K562 treated with DMSO at 1 percent for 12 hours (cell line): ENCODE data around the gene FBXW9. TPM values are rescaled to one million over a fixed set of nuclear protein-coding genes. Genes with fewer than 3 reads are reported as not detected.

Experiments
- total RNA-seq: library from RNA; unstranded; fragments of 300-600 nt; gene quantifications from 2 replicates; pipeline ENCODE4 v1.2.3, GENCODE V29; 2022; ENCODE audit not compliant: insufficient read depth

Gene FBXW9
- 9.1 and 12.5 TPM in 2 replicates for total RNA-seq

GRCh38 chr19:12696366-12697335, at the start of gene FBXW9:
FBXW9 (minus strand) TSS chr19:12696631; CDS start chr19:12696581, 50 bp downstream.

GRCh38 chr19:12736995-12737834, 40.8 kb upstream of the FBXW9 start, which contains the start of gene GET3:
GET3 (plus strand) TSS chr19:12737497; CDS start chr19:12737506, 9 bp downstream.

GRCh38 chr19:12723641-12724426, 27.4 kb upstream of the FBXW9 start, which contains the start of gene TNPO2:
TNPO2 (minus strand) TSS chr19:12723932; CDS start chr19:12720977, 2,955 bp downstream.

GRCh38 chr19:12687496-12688196, 8.8 kb downstream of the FBXW9 start, which contains the start of gene GNG14:
GNG14 (plus strand) TSS chr19:12687998; CDS start chr19:12688049, 51 bp downstream.

GRCh38 chr19:12681074-12681987, 15.1 kb downstream of the FBXW9 start, which contains the start of gene DHPS:
DHPS (minus strand) TSS chr19:12681880; CDS start chr19:12681766, 114 bp downstream.

GRCh38 chr19:12666265-12667048, 30.0 kb downstream of the FBXW9 start, which contains the start of the genes MAN2B1 and WDR83:
MAN2B1 (minus strand) TSS chr19:12666742; CDS start chr19:12666701, 41 bp downstream.
WDR83 (plus strand) TSS chr19:12666807; CDS start chr19:12669791, 2,984 bp downstream.

Other genes starting within 250 kb of the FBXW9 start
- 0.31 TPM in 1 of 2 replicates, not detected in the other for gene ZNF709, start 211.8 kb downstream of the FBXW9 start, total RNA-seq
- 4.6 and 5.4 TPM in 2 replicates for gene ZNF564, start 145.1 kb downstream of the FBXW9 start, total RNA-seq
- gene ZNF490, start 85.8 kb downstream of the FBXW9 start, total RNA-seq, result 1.4 TPM in 1 of 2 replicates, not detected in the other
- 3.1 and 9.5 TPM in 2 replicates for gene ZNF791, start 85.7 kb downstream of the FBXW9 start, total RNA-seq
- gene MAN2B1, start 29.9 kb downstream of the FBXW9 start, total RNA-seq, result 63.4 and 103 TPM in 2 replicates
- gene WDR83, start 29.8 kb downstream of the FBXW9 start, total RNA-seq, result 13.5 and 16.3 TPM in 2 replicates
- gene DHPS, start 14.8 kb downstream of the FBXW9 start, total RNA-seq, result 97.8 and 118 TPM in 2 replicates
- not detected in 2 replicates for gene GNG14, start 8.6 kb downstream of the FBXW9 start, total RNA-seq
- 9.2 and 34.1 TPM in 2 replicates for gene TNPO2, start 27.3 kb upstream of the FBXW9 start, total RNA-seq
- 376 and 560 TPM in 2 replicates for gene TRIR, start 38.1 kb upstream of the FBXW9 start, total RNA-seq
- 80.9 and 100 TPM in 2 replicates for gene GET3, start 40.9 kb upstream of the FBXW9 start, total RNA-seq
- not detected in 2 replicates for gene BEST2, start 55.2 kb upstream of the FBXW9 start, total RNA-seq
- gene HOOK2, start 78.9 kb upstream of the FBXW9 start, total RNA-seq, result 13.5 and 17.6 TPM in 2 replicates
- 79.5 and 102 TPM in 2 replicates for gene JUNB, start 94.9 kb upstream of the FBXW9 start, total RNA-seq
- gene PRDX2, start 105.2 kb upstream of the FBXW9 start, total RNA-seq, result 330 and 389 TPM in 2 replicates
- 12.6 TPM in 1 of 2 replicates, not detected in the other for gene THSD8, start 105.4 kb upstream of the FBXW9 start, total RNA-seq
- 73.5 and 86.3 TPM in 2 replicates for gene RNASEH2A, start 110.0 kb upstream of the FBXW9 start, total RNA-seq
- gene RTBDN, start 137.9 kb upstream of the FBXW9 start, total RNA-seq, result 0.58 and 3.6 TPM in 2 replicates
- gene MAST1, start 141.9 kb upstream of the FBXW9 start, total RNA-seq, result 6.1 and 6.4 TPM in 2 replicates
- 133 and 148 TPM in 2 replicates for gene DNASE2, start 184.8 kb upstream of the FBXW9 start, total RNA-seq
- 32.6 and 45.7 TPM in 2 replicates for gene KLF1, start 190.6 kb upstream of the FBXW9 start, total RNA-seq
- gene GCDH, start 194.5 kb upstream of the FBXW9 start, total RNA-seq, result 10.5 and 12.8 TPM in 2 replicates
- 0.80 and 1.0 TPM in 2 replicates for gene SYCE2, start 222.7 kb upstream of the FBXW9 start, total RNA-seq
- 120 and 123 TPM in 2 replicates for gene FARSA, start 237.1 kb upstream of the FBXW9 start, total RNA-seq
- gene CALR, start 242.0 kb upstream of the FBXW9 start, total RNA-seq, result 475 and 681 TPM in 2 replicates
- gene RAD23A, start 249.2 kb upstream of the FBXW9 start, total RNA-seq, result 111 and 154 TPM in 2 replicates